ENCODE measurements around the gene FGF3. TPM values are rescaled to one million over a fixed set of nuclear protein-coding genes. Genes with fewer than 3 reads are reported as not detected.

FGF3 gene
- polyA plus RNA-seq, 1 of the 3 experiments (the other 2 are of a cell fraction) = not detected

GRCh38 chr11:69797737-69798528 is 21.3 kb downstream of the FGF3 start:
- no peak overlapping the region for H3K4me2 ChIP-seq
- no peak overlapping the region for H3K9ac ChIP-seq
- no peaks in the 10 kb centered on the region for H3K79me2 ChIP-seq (ENCODE audit: insufficient read depth)
- DNase-seq = no peak
- no peaks in the 10 kb centered on the region for H3F3A ChIP-seq (replicated peaks; ENCODE audit: insufficient read depth)
- no peaks in the 10 kb centered on the region for H3K36me3 ChIP-seq (replicated peaks in 1 of 2; ENCODE audit: control insufficient read depth in 1 of 2, insufficient read depth in 2 of 2, low read length in 1 of 2)
- no peaks in the 10 kb centered on the region for H3K4me1 ChIP-seq (ENCODE audit: control insufficient read depth in 1 of 2, insufficient read depth in 2 of 2, low read depth in 1 of 2, low read length in 1 of 2)
- TF ChIP-seq ZBTB33 (IDR thresholded peaks at IDR 0.05; ENCODE audit: borderline replicate concordance, low read depth) (no peak), YY1 (IDR thresholded peaks at IDR 0.05; ENCODE audit: low read depth) (no peak), EZH2phosphoT487 (IDR thresholded peaks at IDR 0.05; ENCODE audit: borderline replicate concordance, low read depth) (no peak), FOXM1 (IDR thresholded peaks at IDR 0.05; ENCODE audit: low read depth) (no peak), FOSL2 (IDR thresholded peaks at IDR 0.05; ENCODE audit: borderline replicate concordance, low read depth) (no peak), ELF1 (IDR thresholded peaks at IDR 0.05) (no peak), CTCF (IDR thresholded peaks at IDR 0.05) (no peak), RFX5 (IDR thresholded peaks at IDR 0.05; ENCODE audit: low read length) (no peak), USF2 (IDR thresholded peaks at IDR 0.05; ENCODE audit: borderline replicate concordance, low read depth, low read length) (no peak), TAF1 (IDR thresholded peaks at IDR 0.05; ENCODE audit: borderline replicate concordance, low read depth, low read length) (no peak), FOXJ3 (CRISPR knock-in tag; IDR thresholded peaks at IDR 0.05) (no peak)
- no peaks in the 10 kb centered on the region for H3K27me3 ChIP-seq (ENCODE audit: insufficient read depth)
- ChIA-PET CTCF (interaction anchor here (0.7 to 1.1 kb wide), 7 partner anchors 17 to 398 kb away, joined by 3 to 5 read pairs (median 3); partner anchors contain the start of gene FGF19), POLR2A (no interaction called here)
- no peaks in the 10 kb centered on the region for H4K20me1 ChIP-seq (ENCODE audit: insufficient read depth)
- no peaks in the 10 kb centered on the region for H3K9me2 ChIP-seq
- no peak overlapping the region for H2AFZ ChIP-seq (ENCODE audit: low read depth)
- H3K9me3 ChIP-seq = no peaks in the 10 kb centered on the region
- no peak overlapping the region for H3K27ac ChIP-seq (ENCODE audit: low read depth in 2 of 2, low read length in 1 of 2)
- no peak overlapping the region for H3K4me3 ChIP-seq (ENCODE audit: low read depth in 2 of 2, low read length in 1 of 2)
- 59% methylated on average over 5 of the region's 14 CpGs for WGBS (ENCODE audit: low lambda C conversion rate)

- WGBS (ENCODE audit: low lambda C conversion rate) = 69% methylated on average over 4 of the region's 14 CpGs
- POLR2A ChIA-PET = no interaction called here
- CTCF ChIA-PET = interaction anchor here (0.7 kb wide), 1 partner anchor 92 kb away, joined by 5 read pairs; no protein-coding TSS in a partner anchor
- TF ChIP-seq FOSL2 (IDR thresholded peaks at IDR 0.05; ENCODE audit: borderline replicate concordance, low read depth) (no peak), SIN3A (IDR thresholded peaks at IDR 0.05; ENCODE audit: borderline replicate concordance, low read depth, low read length) (no peak), EZH2phosphoT487 (IDR thresholded peaks at IDR 0.05; ENCODE audit: borderline replicate concordance, low read depth) (no peak), GATA2 (CRISPR knock-in tag; IDR thresholded peaks at IDR 0.05) (no peak), EP300 (IDR thresholded peaks at IDR 0.05; ENCODE audit: borderline replicate concordance in 1 of 2, low read depth in 1 of 2, low read length in 1 of 2) (no peak), TAF1 (IDR thresholded peaks at IDR 0.05; ENCODE audit: borderline replicate concordance, low read depth, low read length) (no peak), FOXJ3 (CRISPR knock-in tag; IDR thresholded peaks at IDR 0.05) (no peak), RCOR1 (IDR thresholded peaks at IDR 0.05; ENCODE audit: low read length) (no peak), MAX (IDR thresholded peaks at IDR 0.05; ENCODE audit: low read depth) (no peak), GABPA (IDR thresholded peaks at IDR 0.05; ENCODE audit: low read depth) (no peak), RAD21 (IDR thresholded peaks at IDR 0.05; ENCODE audit: low read length) (no peak; the same call in 1 of the 2 replicates), CHD2 (IDR thresholded peaks at IDR 0.05; ENCODE audit: low read length, partially characterized antibody) (no peak), CTCF (IDR thresholded peaks at IDR 0.05) (no peak; the same call in 1 of the 2 replicates)
These were observed 22.1 kb downstream of the FGF3 start for GRCh38 chr11:69797156-69797555.

More at GRCh38 chr11:69797156-69797555, 22.1 kb downstream of the FGF3 start:
- Histone ChIP-seq H3K4me3 (ENCODE audit: low read depth in 2 of 2, low read length in 1 of 2) (no peak overlapping the region), H2AFZ (ENCODE audit: low read depth) (no peak overlapping the region), H3K9ac (no peak overlapping the region), H3F3A (replicated peaks; ENCODE audit: insufficient read depth) (no peaks in the 10 kb centered on the region), H3K36me3 (replicated peaks in 1 of 2; ENCODE audit: control insufficient read depth in 1 of 2, insufficient read depth in 2 of 2, low read length in 1 of 2) (no peaks in the 10 kb centered on the region), H3K9me3 (no peaks in the 10 kb centered on the region), H3K4me2 (no peak overlapping the region), H3K27me3 (ENCODE audit: insufficient read depth) (no peaks in the 10 kb centered on the region), H4K20me1 (ENCODE audit: insufficient read depth) (no peaks in the 10 kb centered on the region), H3K9me2 (no peaks in the 10 kb centered on the region), H3K27ac (ENCODE audit: low read depth in 2 of 2, low read length in 1 of 2) (no peak overlapping the region), H3K79me2 (ENCODE audit: insufficient read depth) (no peaks in the 10 kb centered on the region), H3K4me1 (ENCODE audit: control insufficient read depth in 1 of 2, insufficient read depth in 2 of 2, low read depth in 1 of 2, low read length in 1 of 2) (no peaks in the 10 kb centered on the region)
- DNase-seq = no peak
